Lung (tissue), 12 donors: ENCODE results near the gene HOXC5. TPM values are rescaled to one million over a fixed set of nuclear protein-coding genes. Genes with fewer than 3 reads are reported as not detected.

ENCODE experiments used
- ATAC-seq: fragments of 200-7000 bp; cut with Tn5 transposase; one replicate; pipeline ENCODE4 v1.9.1; 2020; ENCODE audit warnings: moderate number of reproducible peaks; ENCODE audit not compliant: insufficient read depth, low FRiP score
- DNase-seq, 3 donors: peaks; one replicate each; pipeline ENCODE4 v3.0.0-alpha.2; 2013 to 2017
- H3K27ac ChIP-seq, 2 donors: one replicate each; pipeline ENCODE4 v1.5.1; 2013; ENCODE audit warnings: mild to moderate bottlenecking in 2 of 2, moderate library complexity in 2 of 2, control low read depth in 1 of 2, inconsistent platforms in 1 of 2, low read depth in 1 of 2, low read length in 1 of 2
- H3K27me3 ChIP-seq, 3 donors: one replicate each; pipeline ENCODE4 v1.5.1; 2013; ENCODE audit warnings: low read length in 2 of 3; ENCODE audit not compliant: control insufficient read depth in 3 of 3, insufficient read depth in 3 of 3
- H3K36me3 ChIP-seq, 4 donors: one replicate each; pipeline ENCODE4 v1.5.1; 2013; ENCODE audit warnings: low read length in 4 of 4, mild to moderate bottlenecking in 1 of 4, moderate library complexity in 1 of 4; ENCODE audit not compliant: control insufficient read depth in 4 of 4, insufficient read depth in 4 of 4
- H3K4me1 ChIP-seq, 5 donors: one replicate each; pipeline ENCODE4 v1.5.1; 2013; ENCODE audit warnings: low read length in 5 of 5, mild to moderate bottlenecking in 2 of 5, moderate library complexity in 1 of 5; ENCODE audit not compliant: control insufficient read depth in 5 of 5, insufficient read depth in 5 of 5
- H3K4me3 ChIP-seq: one replicate; pipeline ENCODE4 v1.5.1; 2013; ENCODE audit warnings: mild to moderate bottlenecking, control low read depth, moderate library complexity
- H3K9ac ChIP-seq, 2 donors: one replicate each; pipeline ENCODE4 v1.5.1; 2013; ENCODE audit warnings: low read length in 2 of 2, control low read depth in 1 of 2; ENCODE audit not compliant: insufficient read depth in 1 of 2
- H3K9me3 ChIP-seq, 4 donors: one replicate each; pipeline ENCODE4 v1.5.1; 2013; ENCODE audit warnings: low read length in 3 of 4, mild to moderate bottlenecking in 1 of 4, moderate library complexity in 1 of 4; ENCODE audit not compliant: control insufficient read depth in 4 of 4, insufficient read depth in 3 of 4
- CTCF ChIP-seq: IDR thresholded peaks from 2 replicates; pipeline ENCODE4 v1.5.1; 2012; ENCODE audit warnings: mild to moderate bottlenecking; ENCODE audit errors: control extremely low read depth, extremely low read depth
- WGBS, 2 donors: extraction: QIAGEN DNeasy Blood & Tissue Kit; methylation state at CpG; one replicate each; pipeline ENCODE4 v1.1.7; 2013; 5-methylcytosine and 5-hydroxymethylcytosine counted together
- polyA plus RNA-seq, 2 donors: library from polyadenylated mRNA; stranded (reverse); fragments of 200-250 nt; gene quantifications; one replicate each; pipeline ENCODE4 v1.2.1, GENCODE V29; 2013
- total RNA-seq, 2 donors: library from RNA; depleted of rRNA in 1 of 2; stranded (reverse); fragments of >200 nt in 1 of 2; gene quantifications; one replicate each; pipeline ENCODE4 v1.2.1, GENCODE V29; 2014 to 2021
- donor health status: control.
- donor health status: control.
- donor health status: Bipolar disorder and iron deficiency.
- donor health status: healthy.
- donor health status: DM: yes; HTN: yes; CAD: no.

Gene HOXC5
- total and polyA plus RNA-seq, 4 donors = 0.08 to 0.26 (median 0.17) TPM

GRCh38 chr12:53998900-53999236 lies 34.0 kb upstream of the HOXC5 start:
- no peak overlapping the region for H3K27ac ChIP-seq
- WGBS, 2 donors = 7 to 14% methylated on average over 13 of the region's 13 CpGs
- H3K27me3 ChIP-seq = peaks cover 5 to 98% (median 77%) of the 10 kb centered on the region in 3 donors
- no peak overlapping the region for H3K4me3 ChIP-seq
- ATAC-seq (no peak), DNase-seq (no peak)
- H3K4me1 ChIP-seq = peaks cover 0 to 24% (median 0%) of the 10 kb centered on the region in 5 donors
- no peak for TF ChIP-seq CTCF
- peaks cover 0 to 6% (median 0%) of the 10 kb centered on the region in 4 donors for H3K9me3 ChIP-seq
- no peak overlapping the region for H3K9ac ChIP-seq
- no peaks in the 10 kb centered on the region for H3K36me3 ChIP-seq

- DNase-seq (peak in 1 of 3 donors; percentile 47), ATAC-seq (no peak)
- Histone ChIP-seq H3K36me3 (no peaks in the 10 kb centered on the region), H3K9me3 (peaks cover 0 to 3% (median 0%) of the 10 kb centered on the region in 4 donors), H3K27ac (no peak overlapping the region), H3K4me1 (peaks cover 0 to 19% (median 0%) of the 10 kb centered on the region in 5 donors), H3K9ac (no peak overlapping the region), H3K27me3 (peaks cover 5 to 98% (median 78%) of the 10 kb centered on the region in 3 donors), H3K4me3 (no peak overlapping the region)
- no peak for TF ChIP-seq CTCF
- WGBS, 2 donors = 2 to 4% methylated on average over 35 of the region's 35 CpGs
These were observed 33.2 kb upstream of the HOXC5 start for GRCh38 chr12:53999559-54000115.

GRCh38 chr12:54000116-54001114 lies 32.4 kb upstream of the HOXC5 start, which contains the start of gene HOXC9:
Gene HOXC9, plus strand, starts transcription at chr12:54000161. Its CDS starts 28 bp downstream, at chr12:54000189.
- no peak for DNase-seq
- H3K4me1 ChIP-seq = peaks cover 0 to 12% (median 0%) of the 10 kb centered on the region in 5 donors
- TF ChIP-seq CTCF = no peak
- 4% methylated on average over 79 to 87 of the region's 87 CpGs for WGBS, 2 donors
- peak; percentile 16 for ATAC-seq
- H3K9ac ChIP-seq = no peak within 1 kb of the TSS
- no peak within 1 kb of the TSS for H3K27ac ChIP-seq
- H3K9me3 ChIP-seq = peaks cover 0 to 3% (median 0%) of the 10 kb centered on the region in 4 donors
- peaks cover 5 to 97% (median 79%) of the 10 kb centered on the region in 3 donors for H3K27me3 ChIP-seq
- H3K4me3 ChIP-seq = no peak within 1 kb of the TSS
- no peaks in the 10 kb centered on the region for H3K36me3 ChIP-seq
